IMR-90 (cell line): Measurements from ENCODE around the gene ZNF425. TPM values are rescaled to one million over a fixed set of nuclear protein-coding genes. Genes with fewer than 3 reads are reported as not detected.

Source experiments
- ATAC-seq: fragments of 200-7000 bp; cut with Tn5 transposase; 2 replicates; pipeline ENCODE4 v1.9.1; 2020; ENCODE audit warnings: low read depth, mild to moderate bottlenecking, moderate library complexity
- BruUV-seq: library from RNA; stranded (reverse); fragments of 400-500 nt; replicated peaks from 2 replicates; lab custom pipeline; 2021; lab: Mats Ljungman, UMichigan
- CTCF ChIA-PET: fragments of 300-600 bp; formaldehyde crosslinking; extraction: SDS; loops from one replicate; lab custom pipeline; 2021; ENCODE audit warnings: antibody characterized with exemption; lab: Yijun Ruan, JAX
- POLR2A ChIA-PET: fragments of 300-600 bp; sonication (Branson Sonifier 250); formaldehyde crosslinking; loops from one replicate; lab custom pipeline; 2022; ENCODE audit warnings: antibody characterized with exemption; ENCODE audit not compliant: unreplicated experiment; lab: Charles Lee
- DNase-seq: peaks from one replicate; pipeline ENCODE4 v3.0.0; 2013
- H2AFZ ChIP-seq: replicated peaks from 2 replicates; pipeline ENCODE3; 2013; ENCODE audit warnings: low read length, mild to moderate bottlenecking; ENCODE audit not compliant: poor library complexity
- H2AK5ac ChIP-seq: 2 replicates; pipeline ENCODE4 v1.6.1; 2013; ENCODE audit warnings: low read depth, low read length, inconsistent platforms
- H2AK9ac ChIP-seq: replicated peaks from 2 replicates; pipeline ENCODE3; 2013; ENCODE audit warnings: mild to moderate bottlenecking, low read depth, low read length, moderate library complexity; ENCODE audit not compliant: poor library complexity
- H2BK120ac ChIP-seq: 2 replicates; pipeline ENCODE4 v1.6.1; 2013; ENCODE audit warnings: low read depth, low read length, inconsistent platforms
- H2BK15ac ChIP-seq: 3 replicates; pipeline ENCODE4 v1.6.1; 2013; ENCODE audit warnings: low read depth, low read length, inconsistent platforms
- H2BK20ac ChIP-seq: 2 replicates; pipeline ENCODE4 v1.6.1; 2013; ENCODE audit warnings: low read depth, mild to moderate bottlenecking, inconsistent platforms, low read length, moderate library complexity
- H2BK5ac ChIP-seq: 2 replicates; pipeline ENCODE4 v1.6.1; 2013; ENCODE audit warnings: mild to moderate bottlenecking, low read depth, low read length, inconsistent platforms; ENCODE audit not compliant: poor library complexity, severe bottlenecking
- H3K14ac ChIP-seq: replicated peaks from 2 replicates; pipeline ENCODE4 v1.6.1; 2013; ENCODE audit warnings: low read depth, low read length, inconsistent platforms
- H3K18ac ChIP-seq: 2 replicates; pipeline ENCODE4 v1.6.1; 2013; ENCODE audit warnings: low read depth, low read length, control low read depth
- H3K23ac ChIP-seq: 2 replicates; pipeline ENCODE4 v1.6.1; 2013; ENCODE audit warnings: low read depth, low read length, inconsistent platforms
- H3K27ac ChIP-seq: 2 replicates; pipeline ENCODE4 v1.5.1; 2013; ENCODE audit warnings: mild to moderate bottlenecking, control low read depth, low read length; ENCODE audit not compliant: insufficient read depth
- H3K27me3 ChIP-seq: 2 replicates; pipeline ENCODE4 v1.6.1; 2013; ENCODE audit warnings: low read length; ENCODE audit not compliant: control insufficient read depth, insufficient read depth
- H3K36me3 ChIP-seq: 2 replicates; pipeline ENCODE4 v1.6.1; 2013; ENCODE audit warnings: low read length, mixed read lengths; ENCODE audit not compliant: control insufficient read depth, insufficient read depth
- H3K4ac ChIP-seq: 2 replicates; pipeline ENCODE4 v1.6.1; 2013; ENCODE audit warnings: low read depth, low read length, inconsistent platforms
- H3K4me1 ChIP-seq: 2 replicates; pipeline ENCODE4 v1.6.1; 2013; ENCODE audit warnings: low read length, mixed read lengths; ENCODE audit not compliant: control insufficient read depth, insufficient read depth
- H3K4me2 ChIP-seq: 2 replicates; pipeline ENCODE4 v1.6.1; 2013; ENCODE audit warnings: low read depth, mild to moderate bottlenecking, control low read depth, low read length, moderate library complexity
- H3K4me3 ChIP-seq: 2 replicates; pipeline ENCODE4 v1.5.1; 2013; ENCODE audit warnings: low read depth, mild to moderate bottlenecking, control low read depth, low read length, moderate library complexity; ENCODE audit not compliant: insufficient read depth
- H3K56ac ChIP-seq: 2 replicates; pipeline ENCODE4 v1.6.1; 2013; ENCODE audit warnings: low read length, inconsistent platforms; ENCODE audit not compliant: insufficient read depth; ENCODE audit errors: extremely low read depth
- H3K79me1 ChIP-seq, 2 experiments: 2 replicates each; pipeline ENCODE4 v1.6.1; 2013; ENCODE audit warnings: low read length in 2 of 2, inconsistent platforms in 1 of 2, low read depth in 1 of 2
- H3K9ac ChIP-seq: 2 replicates; pipeline ENCODE4 v1.6.1; 2013; ENCODE audit warnings: low read depth, low read length, control low read depth
- H3K9me1 ChIP-seq: 2 replicates; pipeline ENCODE4 v1.6.1; 2013; ENCODE audit warnings: low read length, inconsistent platforms; ENCODE audit not compliant: insufficient read depth
- H3K9me3 ChIP-seq: 2 replicates; pipeline ENCODE4 v1.6.1; 2013; ENCODE audit warnings: low read length; ENCODE audit not compliant: control insufficient read depth, insufficient read depth
- H4K20me1 ChIP-seq: 2 replicates; pipeline ENCODE4 v1.6.1; 2013; ENCODE audit warnings: low read length, inconsistent platforms; ENCODE audit not compliant: insufficient read depth
- H4K5ac ChIP-seq: 2 replicates; pipeline ENCODE4 v1.6.1; 2013; ENCODE audit warnings: mild to moderate bottlenecking, low read depth, low read length, control low read depth
- H4K8ac ChIP-seq, 2 experiments: 2 replicates each; pipeline ENCODE4 v1.6.1; 2013; ENCODE audit warnings: low read depth in 2 of 2, low read length in 2 of 2, control low read depth in 1 of 2, inconsistent platforms in 1 of 2
- H4K91ac ChIP-seq: 2 replicates; pipeline ENCODE4 v1.6.1; 2013; ENCODE audit warnings: low read depth, low read length, inconsistent platforms; ENCODE audit not compliant: insufficient read depth
- CTCF ChIP-seq: conservative IDR thresholded peaks from 2 replicates; pipeline ENCODE4 v1.5.1; 2012; ENCODE audit warnings: mild to moderate bottlenecking, low read depth, low read length, improper control_type of control experiment
- ELK1 ChIP-seq: fragments of 150-350 bp; IDR thresholded peaks from 2 replicates; pipeline ENCODE4 v1.6.1; 2016; ENCODE audit warnings: low read depth, mild to moderate bottlenecking, low read length, moderate library complexity, borderline replicate concordance
- MAFK ChIP-seq: IDR thresholded peaks from 2 replicates; pipeline ENCODE4 v1.6.1; 2012; ENCODE audit warnings: low read depth, low read length, improper control_type of control experiment
- RAD21 ChIP-seq: IDR thresholded peaks from 2 replicates; pipeline ENCODE4 v1.6.1; 2012; ENCODE audit warnings: low read length, improper control_type of control experiment
- WGBS, 2 experiments: methylation state at CpG; one replicate each; pipeline versions ENCODE4 v1.1.5 to v1.1.7; 2013; ENCODE audit warnings: missing lambda C conversion rate in 2 of 2; ENCODE audit not compliant: insufficient read length in 1 of 2; ENCODE audit errors: extremely low coverage in 2 of 2; 5-methylcytosine and 5-hydroxymethylcytosine counted together
- dilution Hi-C: fragments of 300-500 bp; cut with HindIII; formaldehyde crosslinking; loops from one replicate; pipeline ENCODE4 v1.14.3; 2018; ENCODE audit warnings: low sequenced_read_pairs; ENCODE audit not compliant: unreplicated experiment
- in situ Hi-C: fragments of 300-500 bp; cut with MboI; formaldehyde crosslinking; loops from 3 replicates; pipeline ENCODE4 v1.14.3; 2019; ENCODE audit warnings: low sequenced_read_pairs, inconsistent platforms, mixed read lengths
- intact Hi-C: fragments of 100-400 bp; cut with micrococcal nuclease; formaldehyde crosslinking; loops from 2 replicates; pipeline ENCODE4 v1.10.0; 2022
- polyA plus RNA-seq, 3 experiments: library from polyadenylated mRNA; depleted of rRNA; stranded (reverse); fragments of >200 nt; gene quantifications; 2 replicates each; pipeline ENCODE4 v1.2.3, GENCODE V29; 2012; ENCODE audit warnings: low replicate concordance in 1 of 3
- total RNA-seq: library from RNA; depleted of rRNA; stranded (reverse); fragments of >200 nt; gene quantifications from 2 replicates; pipeline ENCODE4 v1.2.3, GENCODE V29; 2012
- TF ChIP-seq, protein P1 (sequence below): fragments of 150-350 bp; IDR thresholded peaks from 2 replicates; pipeline ENCODE4 v1.6.1; 2017; ENCODE audit warnings: mild to moderate bottlenecking, antibody characterized with exemption, low read length, low read depth

Gene ZNF425
- total and polyA plus RNA-seq, 2 of the 4 experiments (the other 2 are of a cell fraction), result 1.2 to 2.3 TPM

DNA sequence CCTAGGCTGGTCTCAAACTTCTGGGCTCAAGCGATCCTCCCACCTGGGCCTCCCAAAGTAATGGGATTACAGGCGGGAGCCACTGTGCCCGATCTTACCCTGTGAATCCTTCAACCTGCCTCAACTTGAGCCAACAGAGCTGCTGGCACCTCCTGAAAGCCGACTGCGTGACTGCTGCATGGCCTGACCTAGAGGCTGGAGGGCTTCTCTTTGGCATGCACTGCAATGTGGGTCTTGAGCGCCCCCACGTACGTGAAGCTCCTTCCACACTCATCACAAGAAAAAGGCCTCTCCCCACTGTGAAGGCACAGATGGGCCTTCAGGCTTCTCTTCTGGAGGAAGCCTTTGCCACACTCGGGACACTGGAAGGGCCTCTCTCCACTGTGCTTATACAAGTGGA lies 22.7 kb downstream of the ZNF425 start:
- no TSS peak for BruUV-seq
- CTCF ChIA-PET, result no interaction called here
- Histone ChIP-seq H2AK5ac (no peak overlapping the region), H2BK120ac (no peak overlapping the region), H3K9me3 (no peaks in the 10 kb centered on the region), H3K56ac (no peak overlapping the region), H3K27ac (no peak overlapping the region), H2BK15ac (no peak overlapping the region), H2AK9ac (no peak overlapping the region), H4K5ac (no peak overlapping the region), H2BK20ac (no peak overlapping the region), H3K4me3 (no peak overlapping the region), H3K9me1 (no peaks in the 10 kb centered on the region), H3K9ac (no peak overlapping the region), H3K4me2 (no peak overlapping the region), H3K23ac (no peak overlapping the region), H4K91ac (no peak overlapping the region), H3K36me3 (peaks cover 4% of the 10 kb centered on the region; the same call in 1 of the 2 replicates), H4K8ac (no peak overlapping the region), H3K14ac (no peak overlapping the region), H2AFZ (no peak overlapping the region), H3K27me3 (no peaks in the 10 kb centered on the region), H2BK5ac (no peak overlapping the region), H4K20me1 (no peaks in the 10 kb centered on the region), H3K79me1 (no peaks in the 10 kb centered on the region), H3K4ac (no peak overlapping the region), H3K4me1 (no peaks in the 10 kb centered on the region), H3K18ac (no peak overlapping the region)
- POLR2A ChIA-PET, result no interaction called here
- whole genome bisulfite sequencing, 2 experiments, result 100% methylated on average over 2 of the region's 9 CpGs; no CpG with 5 or more reads in 1 of the 2 experiments
- dilution Hi-C loops (no loop called here), in situ Hi-C loops (no loop called here), intact Hi-C loops (no loop called here)
- DNase-seq, result no peak
- no peak for ATAC-seq
- TF ChIP-seq MAFK (no peak), RAD21 (no peak), ELK1 (no peak), CTCF (no peak)
- TF ChIP-seq, protein P1, sequence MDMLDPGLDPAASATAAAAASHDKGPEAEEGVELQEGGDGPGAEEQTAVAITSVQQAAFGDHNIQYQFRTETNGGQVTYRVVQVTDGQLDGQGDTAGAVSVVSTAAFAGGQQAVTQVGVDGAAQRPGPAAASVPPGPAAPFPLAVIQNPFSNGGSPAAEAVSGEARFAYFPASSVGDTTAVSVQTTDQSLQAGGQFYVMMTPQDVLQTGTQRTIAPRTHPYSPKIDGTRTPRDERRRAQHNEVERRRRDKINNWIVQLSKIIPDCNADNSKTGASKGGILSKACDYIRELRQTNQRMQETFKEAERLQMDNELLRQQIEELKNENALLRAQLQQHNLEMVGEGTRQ, result no peak
